Activated CD4-positive, alpha-beta memory T cell treated with anti-CD3 and anti-CD28 coated beads for 36 hours (primary cell): ENCODE measurements around the gene KIRREL3. TPM values are rescaled to one million over a fixed set of nuclear protein-coding genes. Genes with fewer than 3 reads are reported as not detected.

Source experiments
- CTCF ChIA-PET: fragments of 350-600 bp; sonication (Branson Sonifier 250); formaldehyde crosslinking; loops from one replicate; lab custom pipeline; 2021; ENCODE audit warnings: antibody characterized with exemption, inconsistent platforms; lab: Charles Lee
- POLR2A ChIA-PET: fragments of 350-600 bp; sonication (Branson Sonifier 250); formaldehyde crosslinking; loops from one replicate; lab custom pipeline; 2021; ENCODE audit warnings: antibody characterized with exemption; lab: Charles Lee
- DNase-seq: peaks from one replicate; pipeline ENCODE4 v3.0.0-alpha.2; 2020
- H3K27ac Mint-ChIP-seq: one replicate; pipeline ENCODE4 v1.8.0; 2021; ENCODE audit warnings: mixed read lengths
- H3K27me3 Mint-ChIP-seq: one replicate; pipeline ENCODE4 v1.8.0; 2021; ENCODE audit warnings: mixed read lengths
- H3K36me3 Mint-ChIP-seq: one replicate; pipeline ENCODE4 v1.8.0; 2021; ENCODE audit warnings: mixed read lengths
- H3K4me1 Mint-ChIP-seq: one replicate; pipeline ENCODE4 v1.8.0; 2021; ENCODE audit warnings: low read depth, mixed read lengths
- H3K4me3 Mint-ChIP-seq: one replicate; pipeline ENCODE4 v1.8.0; 2021; ENCODE audit warnings: mild to moderate bottlenecking, mixed read lengths
- H3K9me3 Mint-ChIP-seq: one replicate; pipeline ENCODE4 v1.8.0; 2021; ENCODE audit warnings: mixed read lengths
- intact Hi-C: fragments of 100-400 bp; cut with micrococcal nuclease; formaldehyde crosslinking; loops from one replicate; pipeline ENCODE4 v1.15.1; 2023
- total RNA-seq, 2 experiments: library from RNA; stranded (reverse); gene quantifications; one replicate each; pipeline ENCODE4 v1.2.3, GENCODE V29; 2021

The KIRREL3 gene
- total RNA-seq, 2 experiments from 2014 or later = not detected

DNA sequence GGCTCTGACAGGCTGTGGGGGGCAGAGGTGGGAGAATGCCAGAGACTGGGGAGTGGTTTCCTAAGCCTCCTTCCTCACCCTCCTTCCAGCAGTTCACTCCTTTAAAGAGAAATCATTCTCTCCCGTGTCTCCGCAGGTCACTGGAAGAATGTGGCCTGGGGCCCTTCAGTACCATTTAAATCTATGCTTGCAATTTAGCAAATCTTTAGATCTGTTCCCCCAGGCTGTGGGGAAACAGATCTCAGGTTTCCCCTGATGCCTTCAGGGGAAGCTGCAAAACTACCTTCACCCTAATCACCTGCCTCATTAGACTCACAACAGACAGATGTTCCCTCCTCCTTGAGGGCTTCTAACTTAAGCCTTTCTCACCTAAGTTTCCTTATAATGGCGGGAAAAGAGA, 55.3 kb downstream of the KIRREL3 start:
- no peak for DNase-seq
- Mint-ChIP-seq H3K27ac (no peak overlapping the region), H3K27me3 (peaks cover 1% of the 10 kb centered on the region), H3K4me3 (no peak overlapping the region), H3K4me1 (no peaks in the 10 kb centered on the region), H3K9me3 (no peaks in the 10 kb centered on the region), H3K36me3 (no peaks in the 10 kb centered on the region)
- CTCF ChIA-PET = interaction anchor here (1.0 kb wide), 1 partner anchor 72 kb away, joined by 3 read pairs; no protein-coding TSS in a partner anchor
- POLR2A ChIA-PET = no interaction called here
- intact Hi-C loops = no loop called here

DNA sequence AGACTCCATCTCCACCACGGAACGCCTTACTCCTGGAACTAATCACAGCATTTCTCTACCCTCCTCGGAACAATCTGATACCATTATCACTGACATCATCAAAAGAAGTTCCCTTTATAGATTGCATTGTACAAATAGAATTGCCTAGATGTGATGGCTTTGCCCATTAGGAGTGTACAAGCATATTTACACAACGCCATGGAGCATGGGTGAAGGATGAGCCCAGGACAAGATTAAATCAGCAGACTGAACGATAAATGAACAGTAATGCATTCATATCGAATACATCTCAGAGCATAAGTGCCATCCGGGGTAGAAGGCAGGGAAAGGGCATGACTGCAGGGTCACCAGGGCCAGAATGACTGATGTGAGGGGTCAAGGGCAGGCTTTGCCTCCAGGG, 57.3 kb downstream of the KIRREL3 start:
- H3K36me3 Mint-ChIP-seq = no peaks in the 10 kb centered on the region
- no peak overlapping the region for H3K4me3 Mint-ChIP-seq
- no peaks in the 10 kb centered on the region for H3K4me1 Mint-ChIP-seq
- ChIA-PET POLR2A (no interaction called here), CTCF (no interaction called here)
- no peak for DNase-seq
- intact Hi-C loops = no loop called here
- H3K27ac Mint-ChIP-seq = no peak overlapping the region
- H3K9me3 Mint-ChIP-seq = no peaks in the 10 kb centered on the region
- peaks cover 1% of the 10 kb centered on the region for H3K27me3 Mint-ChIP-seq

DNA sequence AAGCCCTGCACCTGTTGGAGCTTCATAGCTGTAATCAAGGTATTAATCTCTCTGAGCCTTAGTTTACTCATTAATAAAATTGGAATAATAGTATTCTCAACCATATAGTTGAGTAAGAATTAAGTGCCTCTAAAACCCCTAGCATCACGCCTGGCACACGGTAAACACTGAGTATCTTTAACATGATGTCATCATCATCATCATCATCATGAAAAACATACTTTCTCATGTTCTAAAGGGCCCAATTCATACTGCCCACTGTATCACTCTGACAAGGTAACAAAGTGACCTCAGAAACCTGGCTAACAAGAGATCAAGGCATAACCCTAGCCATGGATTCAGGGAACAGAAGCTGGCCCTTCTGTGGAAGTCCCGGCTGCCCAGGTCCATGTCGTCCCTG, 58.4 kb downstream of the KIRREL3 start:
- no peaks in the 10 kb centered on the region for H3K36me3 Mint-ChIP-seq
- no peak overlapping the region for H3K4me3 Mint-ChIP-seq
- H3K27ac Mint-ChIP-seq = no peak overlapping the region
- intact Hi-C loops = no loop called here
- H3K9me3 Mint-ChIP-seq = no peaks in the 10 kb centered on the region
- H3K27me3 Mint-ChIP-seq = peaks cover 1% of the 10 kb centered on the region
- no peak for DNase-seq
- no peaks in the 10 kb centered on the region for H3K4me1 Mint-ChIP-seq
- ChIA-PET POLR2A (no interaction called here), CTCF (no interaction called here)

DNA sequence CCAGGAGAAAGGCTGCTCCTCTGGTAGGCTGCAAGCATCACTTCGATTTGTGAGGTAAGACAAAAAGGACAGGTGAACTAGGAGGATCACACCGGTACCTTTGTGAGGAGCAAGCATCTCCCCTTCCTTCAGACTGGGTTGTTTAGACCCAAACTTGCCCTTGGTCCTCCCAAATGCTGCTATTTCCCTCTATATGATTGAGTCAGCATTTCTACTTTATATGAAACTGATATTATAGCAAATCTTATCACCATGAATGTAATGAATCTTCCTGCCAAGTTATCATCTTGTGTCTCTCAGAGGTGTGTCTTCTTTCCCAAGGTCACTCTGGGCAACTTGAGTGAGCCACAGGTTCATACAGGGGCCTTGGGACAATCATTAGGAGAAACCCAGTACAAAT, 61.0 kb downstream of the KIRREL3 start:
- Mint-ChIP-seq H3K4me3 (no peak overlapping the region), H3K4me1 (no peaks in the 10 kb centered on the region), H3K27ac (no peak overlapping the region), H3K36me3 (no peaks in the 10 kb centered on the region), H3K9me3 (no peaks in the 10 kb centered on the region), H3K27me3 (peaks cover 1% of the 10 kb centered on the region)
- intact Hi-C loops = no loop called here
- ChIA-PET POLR2A (no interaction called here), CTCF (no interaction called here)
- no peak for DNase-seq

DNA sequence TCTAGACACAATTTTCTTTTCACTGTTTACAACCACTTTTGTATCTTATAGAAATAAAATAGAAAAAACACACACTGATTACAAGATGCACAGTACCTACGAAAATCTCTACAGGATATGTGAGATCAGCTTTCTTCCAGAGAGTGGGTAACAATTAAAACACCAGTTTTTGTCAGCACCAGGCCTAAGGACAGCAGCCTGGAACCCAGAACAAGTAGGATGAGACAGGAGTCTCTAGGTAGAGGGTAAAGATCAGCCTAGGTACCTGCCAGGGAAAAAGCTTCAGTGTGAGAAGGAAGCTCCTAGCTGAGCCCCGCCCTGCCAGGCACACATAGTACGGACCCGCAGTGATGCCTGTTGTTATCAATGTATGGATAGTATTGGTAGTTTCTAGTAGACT, 61.9 kb downstream of the KIRREL3 start:
- Mint-ChIP-seq H3K9me3 (no peaks in the 10 kb centered on the region), H3K4me1 (no peaks in the 10 kb centered on the region), H3K27me3 (peaks cover 1% of the 10 kb centered on the region), H3K27ac (no peak overlapping the region), H3K36me3 (no peaks in the 10 kb centered on the region), H3K4me3 (no peak overlapping the region)
- POLR2A ChIA-PET = no interaction called here
- CTCF ChIA-PET = no interaction called here
- no peak for DNase-seq
- intact Hi-C loops = no loop called here

DNA sequence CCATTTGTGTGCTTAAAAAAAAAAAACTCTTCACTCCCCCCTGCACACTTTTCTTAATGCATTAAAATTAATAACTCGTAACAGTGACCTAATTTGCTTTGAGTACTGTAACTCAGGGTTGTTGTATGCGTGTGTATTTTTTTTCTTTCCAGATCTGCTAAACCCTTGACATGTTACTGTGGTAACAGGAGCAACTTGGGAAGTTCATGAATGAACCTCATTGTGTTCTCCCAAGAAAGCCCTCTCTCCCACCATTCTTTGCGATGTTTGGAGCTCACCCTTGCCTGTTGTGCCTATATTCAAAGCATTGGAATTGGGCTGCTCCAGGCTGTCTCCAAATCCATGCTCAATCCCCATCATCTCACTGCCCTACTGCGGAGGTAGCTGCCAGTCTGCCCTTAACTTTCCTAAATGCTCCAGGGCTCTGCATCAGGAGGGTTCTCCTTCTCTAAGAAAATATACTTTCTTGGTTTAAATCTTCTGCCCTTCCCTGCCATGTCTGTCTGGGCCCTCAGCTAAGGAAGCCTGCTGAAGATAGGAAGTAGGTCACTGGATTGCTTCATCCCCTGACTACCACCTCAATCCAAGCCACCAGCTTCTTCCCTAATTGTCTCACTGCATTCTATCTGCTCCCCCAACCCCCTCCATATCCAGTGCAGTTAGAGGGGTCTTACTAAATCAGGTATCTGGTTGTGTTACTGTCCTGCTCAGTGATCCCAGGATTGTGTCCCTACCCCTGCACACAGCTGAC, 70.3 kb downstream of the KIRREL3 start:
- intact Hi-C loops = no loop called here
- no peaks in the 10 kb centered on the region for H3K4me1 Mint-ChIP-seq
- no peak overlapping the region for H3K4me3 Mint-ChIP-seq
- no peaks in the 10 kb centered on the region for H3K9me3 Mint-ChIP-seq
- no peak overlapping the region for H3K27ac Mint-ChIP-seq
- peaks cover 8% of the 10 kb centered on the region for H3K27me3 Mint-ChIP-seq
- no peak for DNase-seq
- ChIA-PET CTCF (no interaction called here), POLR2A (no interaction called here)
- H3K36me3 Mint-ChIP-seq = no peaks in the 10 kb centered on the region

DNA sequence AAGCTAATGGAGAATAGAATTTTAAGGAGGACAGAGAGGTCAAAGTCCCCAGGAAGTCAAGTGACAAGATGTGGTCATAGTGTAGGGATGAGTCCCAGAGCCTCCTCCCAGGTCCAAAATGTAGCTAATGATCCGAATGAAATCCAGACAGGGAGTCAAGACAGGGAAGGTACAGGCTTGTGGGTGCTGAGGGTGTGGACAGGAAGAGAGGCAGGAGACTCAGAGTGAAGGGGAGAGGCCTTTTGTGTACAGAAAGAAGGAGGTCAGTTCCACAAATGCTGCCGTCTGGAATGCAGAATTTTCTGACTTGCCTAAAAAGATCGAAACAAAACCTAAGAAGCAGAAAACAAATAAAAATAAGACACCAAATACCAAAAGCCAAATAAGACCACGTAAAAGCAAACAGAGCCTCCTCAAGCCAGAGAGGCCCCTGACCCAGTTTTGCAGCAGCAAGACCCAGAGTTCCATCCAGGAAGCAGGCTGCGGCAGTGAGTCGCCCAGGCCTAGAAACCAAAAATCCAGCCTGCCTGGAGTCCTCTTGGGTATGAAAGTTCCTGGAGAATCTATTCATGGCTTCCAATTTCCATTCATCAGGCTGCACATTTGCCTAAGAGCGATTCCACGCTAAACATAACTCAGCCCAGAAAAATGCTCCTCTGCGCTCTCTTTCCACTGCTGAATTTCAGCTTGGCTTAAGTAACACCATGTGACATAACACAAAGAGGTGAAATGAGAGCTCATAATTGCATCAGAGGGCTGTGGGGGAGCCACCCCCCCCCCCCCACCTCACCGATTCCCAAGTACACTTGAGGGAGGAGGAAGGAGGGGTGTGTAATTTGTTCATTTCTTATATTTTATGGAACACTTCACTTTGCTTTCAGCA, 71.2 kb downstream of the KIRREL3 start:
- DNase-seq = no peak
- peaks cover 8% of the 10 kb centered on the region for H3K27me3 Mint-ChIP-seq
- H3K27ac Mint-ChIP-seq = no peak overlapping the region
- ChIA-PET POLR2A (no interaction called here), CTCF (interaction anchor here (0.7 kb wide), 1 partner anchor 18 kb away, joined by 3 read pairs; no protein-coding TSS in a partner anchor)
- H3K9me3 Mint-ChIP-seq = no peaks in the 10 kb centered on the region
- no peaks in the 10 kb centered on the region for H3K36me3 Mint-ChIP-seq
- H3K4me3 Mint-ChIP-seq = no peak overlapping the region
- intact Hi-C loops = no loop called here
- no peaks in the 10 kb centered on the region for H3K4me1 Mint-ChIP-seq

DNA sequence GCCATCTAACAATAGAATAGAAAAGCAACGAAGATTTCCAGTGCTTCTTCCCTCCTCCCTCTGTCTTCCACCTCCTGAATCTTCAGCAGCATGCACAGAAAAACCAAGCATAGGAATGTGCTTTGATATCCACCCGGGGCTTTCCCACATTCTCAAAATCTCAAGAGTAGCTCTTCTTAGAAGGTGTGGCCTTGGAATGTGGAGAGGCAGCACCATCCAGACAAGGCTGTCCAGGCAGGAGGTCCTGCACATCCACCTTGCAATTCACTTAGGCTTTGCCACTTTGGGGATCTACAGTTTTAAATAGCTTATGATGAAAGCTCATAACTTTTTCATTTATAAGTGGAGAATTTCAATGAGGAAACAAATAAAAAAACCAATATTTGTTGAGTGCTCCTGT, 72.9 kb downstream of the KIRREL3 start:
- intact Hi-C loops = no loop called here
- H3K4me3 Mint-ChIP-seq = no peak overlapping the region
- no peaks in the 10 kb centered on the region for H3K36me3 Mint-ChIP-seq
- no peaks in the 10 kb centered on the region for H3K9me3 Mint-ChIP-seq
- ChIA-PET POLR2A (no interaction called here), CTCF (no interaction called here)
- no peaks in the 10 kb centered on the region for H3K4me1 Mint-ChIP-seq
- no peak for DNase-seq
- peaks cover 8% of the 10 kb centered on the region for H3K27me3 Mint-ChIP-seq
- no peak overlapping the region for H3K27ac Mint-ChIP-seq

DNA sequence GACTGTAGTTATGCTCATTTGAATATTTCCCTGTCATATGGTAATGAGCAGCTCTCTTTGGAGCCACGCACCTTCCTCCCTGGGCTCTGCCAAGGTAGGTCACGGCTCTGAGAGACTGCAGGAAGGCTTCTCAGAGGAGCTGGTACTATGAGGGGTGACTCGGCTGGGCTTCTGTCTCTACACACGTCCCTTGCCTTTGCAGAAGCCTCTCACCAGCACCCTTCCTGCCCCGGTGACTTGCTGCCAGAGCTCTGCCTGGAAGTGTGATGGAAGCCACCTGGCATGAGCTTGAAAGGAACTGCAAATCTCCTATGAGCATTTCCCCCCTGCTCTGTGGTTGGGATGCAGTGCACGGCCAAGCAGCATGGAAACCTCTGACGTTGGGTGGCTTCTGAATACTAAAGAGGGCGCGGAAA, 74.2 kb downstream of the KIRREL3 start:
- Mint-ChIP-seq H3K27ac (no peak overlapping the region), H3K4me3 (no peak overlapping the region), H3K27me3 (peaks cover 8% of the 10 kb centered on the region), H3K9me3 (no peaks in the 10 kb centered on the region), H3K36me3 (no peaks in the 10 kb centered on the region), H3K4me1 (no peaks in the 10 kb centered on the region)
- intact Hi-C loops = no loop called here
- POLR2A ChIA-PET = no interaction called here
- CTCF ChIA-PET = no interaction called here
- no peak for DNase-seq

DNA sequence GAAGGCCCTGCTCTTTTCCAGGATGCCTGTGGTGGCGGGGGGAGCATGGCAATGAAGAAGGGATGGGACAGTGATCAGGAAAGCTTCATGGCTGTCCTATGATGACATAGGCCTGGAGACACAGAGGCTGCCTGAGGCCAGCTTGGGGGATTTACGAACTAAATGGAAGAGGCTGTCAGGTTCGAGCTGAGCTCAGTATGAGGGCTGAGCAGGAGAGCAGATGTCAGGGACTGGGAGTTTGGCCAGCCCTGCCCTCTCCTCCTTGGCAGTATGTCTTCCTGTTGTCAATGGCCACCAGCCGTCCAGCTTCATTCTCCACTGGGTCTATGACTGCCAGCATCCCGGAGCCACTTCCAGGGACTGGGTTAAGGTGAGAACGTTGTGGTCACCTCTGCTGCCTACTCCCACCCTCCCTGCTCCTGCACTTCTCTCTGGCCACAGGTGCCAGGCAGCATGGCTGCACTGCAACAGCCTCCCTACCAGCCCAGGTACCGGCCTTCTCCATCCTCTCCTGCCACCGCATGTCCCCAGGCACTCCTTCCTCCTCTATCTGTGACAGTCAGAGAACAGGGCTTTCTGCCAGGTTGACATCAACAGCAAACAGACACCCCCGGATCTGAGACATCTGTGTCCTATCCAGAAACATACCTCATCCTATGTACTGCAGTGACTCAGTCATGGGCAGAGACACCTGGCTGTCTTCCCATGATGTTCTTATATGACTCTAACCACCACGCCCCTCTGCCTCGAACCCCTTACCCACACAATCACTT, 75.1 kb downstream of the KIRREL3 start:
- ChIA-PET POLR2A (no interaction called here), CTCF (no interaction called here)
- DNase-seq = no peak
- H3K27ac Mint-ChIP-seq = no peak overlapping the region
- H3K36me3 Mint-ChIP-seq = no peaks in the 10 kb centered on the region
- no peak overlapping the region for H3K4me3 Mint-ChIP-seq
- intact Hi-C loops = no loop called here
- H3K4me1 Mint-ChIP-seq = no peaks in the 10 kb centered on the region
- H3K27me3 Mint-ChIP-seq = peaks cover 8% of the 10 kb centered on the region
- no peaks in the 10 kb centered on the region for H3K9me3 Mint-ChIP-seq

DNA sequence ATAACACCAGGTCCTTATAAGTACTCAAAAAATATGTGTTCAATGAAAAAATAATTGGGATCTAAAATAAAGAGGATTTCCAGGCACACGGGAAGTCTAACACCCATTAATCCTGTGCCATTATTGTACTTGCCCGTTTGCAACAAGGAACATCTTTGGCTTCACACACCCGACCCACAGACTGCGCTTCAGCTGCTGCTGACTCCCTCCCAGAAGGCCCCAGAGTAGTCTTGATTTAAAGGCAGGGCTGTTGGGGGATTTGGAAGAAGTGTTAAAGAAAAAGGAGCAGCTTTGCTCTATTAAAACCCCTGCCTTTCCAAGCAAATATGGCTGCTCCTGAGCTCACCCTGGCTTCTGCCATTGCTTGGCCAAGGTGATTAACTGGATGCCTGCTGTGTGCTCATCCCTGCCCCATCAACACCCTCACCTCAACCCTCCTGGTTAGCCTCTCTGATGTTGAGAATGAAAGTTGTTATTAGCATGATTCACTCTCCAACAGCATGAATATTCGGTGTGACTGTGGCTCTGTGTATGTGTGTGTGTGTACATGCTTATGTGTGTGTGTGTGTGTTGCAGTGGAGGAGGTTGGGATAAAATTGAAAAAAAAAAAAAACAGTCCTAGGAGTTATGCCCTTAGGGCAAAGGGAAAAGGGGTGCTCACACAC, 76.1 kb downstream of the KIRREL3 start:
- H3K4me3 Mint-ChIP-seq = no peak overlapping the region
- intact Hi-C loops = no loop called here
- no peaks in the 10 kb centered on the region for H3K4me1 Mint-ChIP-seq
- DNase-seq = no peak
- no peaks in the 10 kb centered on the region for H3K9me3 Mint-ChIP-seq
- ChIA-PET CTCF (no interaction called here), POLR2A (no interaction called here)
- H3K36me3 Mint-ChIP-seq = no peaks in the 10 kb centered on the region
- H3K27ac Mint-ChIP-seq = no peak overlapping the region
- H3K27me3 Mint-ChIP-seq = peaks cover 8% of the 10 kb centered on the region

DNA sequence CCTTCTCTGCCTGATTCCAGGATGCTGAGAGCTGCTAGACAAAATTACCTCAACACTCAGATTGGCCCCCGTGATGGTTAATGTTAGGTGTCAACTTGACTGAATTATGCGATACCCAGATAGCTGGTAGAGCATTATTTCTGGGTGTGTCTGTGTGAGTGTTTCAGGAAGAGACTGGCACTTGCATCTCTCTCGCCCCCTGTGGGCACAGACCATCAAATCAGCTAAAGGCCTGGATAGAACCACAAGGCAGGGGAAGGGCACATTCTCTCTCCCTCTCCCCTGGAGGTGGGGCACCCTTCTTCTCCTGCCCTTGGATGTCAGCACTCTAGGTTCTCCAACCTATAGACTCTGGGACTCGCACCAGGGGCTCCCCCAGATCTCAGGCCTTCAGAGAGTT, 79.7 kb downstream of the KIRREL3 start:
- DNase-seq = no peak
- ChIA-PET CTCF (no interaction called here), POLR2A (no interaction called here)
- H3K9me3 Mint-ChIP-seq = peaks cover 4% of the 10 kb centered on the region
- peaks cover 4% of the 10 kb centered on the region for H3K4me1 Mint-ChIP-seq
- H3K36me3 Mint-ChIP-seq = no peaks in the 10 kb centered on the region
- intact Hi-C loops = no loop called here
- no peak overlapping the region for H3K27ac Mint-ChIP-seq
- no peak overlapping the region for H3K4me3 Mint-ChIP-seq
- H3K27me3 Mint-ChIP-seq = peaks cover 3% of the 10 kb centered on the region
